HCEC 1CT (cell line): ENCODE data around the gene SH3PXD2B.
"Not testable (repeated sequence)": the region's sequence is repeated elsewhere in the genome, so short reads cannot be mapped to it uniquely, and the experiment has no call there.

ENCODE experiments used
- DNase-seq: peaks from one replicate; pipeline ENCODE4 v3.0.0-alpha.2; 2017

The SH3PXD2B gene

DNA sequence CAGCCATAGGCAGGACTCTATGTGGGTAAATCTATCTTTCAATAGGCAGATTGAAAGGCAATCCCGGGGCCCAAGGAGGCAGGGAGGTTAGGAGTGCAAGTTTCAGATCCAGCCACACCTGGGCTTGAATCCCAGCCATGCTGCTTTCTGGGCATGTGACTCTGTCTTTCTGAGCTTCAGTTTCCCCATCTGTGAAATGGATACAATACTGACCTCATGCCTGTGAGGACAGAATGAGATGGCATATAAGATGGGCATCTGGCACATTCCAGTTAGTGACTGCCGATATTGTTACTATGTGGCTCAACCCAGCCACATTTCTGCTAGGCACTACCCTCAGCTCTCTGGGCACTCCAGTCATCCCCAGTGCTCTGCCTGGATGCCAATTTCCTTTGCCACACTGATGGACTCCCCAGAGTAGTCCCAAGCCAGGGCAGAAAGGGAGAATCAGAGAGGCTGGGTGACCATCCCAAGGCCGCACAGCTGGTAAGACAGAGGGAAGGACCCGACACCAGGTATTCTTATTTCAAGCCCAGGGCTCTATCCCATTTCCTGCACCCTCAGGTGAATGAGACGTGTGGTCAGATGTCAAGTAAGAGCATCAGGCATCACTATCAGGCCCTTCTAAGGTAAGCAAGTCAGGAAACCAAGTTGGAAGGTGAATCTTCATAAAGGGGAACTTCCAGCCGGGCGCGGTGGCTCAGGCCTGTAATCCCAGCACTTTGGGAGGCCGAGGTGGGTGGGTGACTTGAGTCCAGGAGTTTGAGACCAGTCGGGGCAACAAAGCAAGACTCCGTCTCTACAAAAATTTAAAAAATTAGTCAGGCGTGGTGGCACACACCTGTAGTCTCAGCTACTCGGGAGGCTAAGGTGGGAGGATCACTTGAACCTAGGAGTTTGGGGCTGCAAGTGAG is 38.7 kb downstream of the SH3PXD2B start:
- no peak for DNase-seq

- DNase-seq: no peak
These were observed 39.6 kb downstream of the SH3PXD2B start for GRCh38 chr5:172414531-172415361.

- no peak for DNase-seq
These were observed 40.6 kb downstream of the SH3PXD2B start for GRCh38 chr5:172413601-172414171.

- DNase-seq: peak; percentile 69
These were observed 41.5 kb downstream of the SH3PXD2B start for GRCh38 chr5:172412724-172413286.

- DNase-seq: no peak
These were observed 42.7 kb downstream of the SH3PXD2B start for GRCh38 chr5:172411484-172412072.

GRCh38 chr5:172410662-172411483 is 43.5 kb downstream of the SH3PXD2B start:
- DNase-seq: no peak

- DNase-seq: peak; percentile 36
These were observed 44.2 kb downstream of the SH3PXD2B start for GRCh38 chr5:172410160-172410559.

DNA sequence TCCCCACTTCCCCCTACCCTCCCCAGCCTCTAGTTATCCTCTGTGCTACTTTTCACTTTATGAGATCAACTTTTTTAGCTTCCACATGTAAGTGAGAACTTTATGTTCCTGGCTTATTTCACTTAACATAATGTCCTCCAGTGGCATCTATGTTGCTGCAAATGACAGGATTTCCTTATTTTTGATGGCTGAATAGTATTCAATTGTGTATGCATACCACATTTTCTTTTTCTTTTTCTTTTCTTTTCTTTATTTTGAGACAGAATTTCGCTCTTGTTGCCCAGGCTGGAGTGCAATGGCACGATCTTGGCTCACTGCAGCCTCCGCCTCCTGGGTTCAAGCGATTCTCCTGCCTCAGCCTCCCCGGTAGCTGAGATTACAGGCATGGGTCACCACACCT is 44.8 kb downstream of the SH3PXD2B start:
- not testable (repeated sequence) for DNase-seq

DNA sequence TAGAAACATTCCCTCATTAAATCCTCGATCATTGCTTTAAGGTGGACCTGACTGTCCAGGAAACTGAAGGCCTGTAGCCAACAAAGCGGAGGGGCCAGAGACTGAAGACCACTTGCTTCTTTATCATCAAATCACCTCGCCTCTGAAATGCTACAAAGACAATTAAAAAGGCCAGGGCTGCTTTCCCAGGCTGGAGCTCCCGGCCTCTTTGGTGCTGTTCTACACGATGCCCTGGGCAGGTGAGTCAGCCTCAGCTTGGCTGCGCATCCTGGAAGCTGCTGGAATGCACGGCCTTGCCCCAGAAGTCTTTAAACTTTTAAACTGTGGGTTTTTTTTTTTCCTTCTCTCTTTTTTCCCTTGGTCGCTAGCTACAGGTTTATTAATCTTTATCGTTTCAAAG is 46.5 kb downstream of the SH3PXD2B start:
- DNase-seq: no peak

GRCh38 chr5:172407241-172407691 is 47.1 kb downstream of the SH3PXD2B start:
- DNase-seq: no peak

DNA sequence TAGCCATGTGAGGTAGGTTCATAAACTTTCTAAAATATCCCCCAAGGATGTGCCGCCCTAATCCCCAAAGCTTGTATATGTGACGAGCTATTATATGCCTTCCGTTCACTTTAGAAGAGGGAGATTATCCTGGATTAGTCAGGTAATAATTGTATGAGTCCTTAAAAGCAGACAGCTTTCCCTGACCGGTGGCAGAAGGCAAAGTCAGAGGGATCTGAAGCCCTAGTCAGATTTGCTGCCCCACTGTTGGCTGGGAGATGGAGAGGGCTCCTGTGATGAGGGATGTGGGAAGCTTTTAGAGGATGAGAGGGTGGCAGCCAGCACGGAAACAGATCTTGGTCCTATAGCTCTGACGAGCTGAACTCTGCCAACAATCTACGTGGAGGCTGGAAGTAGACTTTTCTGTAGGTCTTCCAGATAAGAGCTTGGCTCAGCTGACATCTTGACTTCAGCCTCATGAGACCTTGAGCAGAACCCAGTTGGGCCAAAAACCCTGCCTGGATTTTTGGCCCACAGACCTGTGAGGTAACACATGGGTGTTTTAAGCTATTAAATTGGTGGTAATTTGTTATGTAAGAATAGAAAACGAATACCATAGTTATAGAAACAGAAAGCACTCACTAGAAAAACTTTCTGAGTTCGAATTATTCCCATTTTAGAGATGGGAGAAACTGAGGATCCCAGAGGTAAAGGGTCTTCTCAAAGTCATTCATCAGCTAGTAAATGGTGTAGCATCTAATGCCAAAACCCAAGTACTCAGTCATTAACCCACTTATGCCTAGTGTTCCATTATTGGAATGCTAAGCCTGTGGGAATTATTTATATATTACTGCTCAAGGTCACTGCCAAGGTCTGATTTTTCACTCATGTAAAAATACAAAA is 48.9 kb downstream of the SH3PXD2B start:
- no peak for DNase-seq

DNA sequence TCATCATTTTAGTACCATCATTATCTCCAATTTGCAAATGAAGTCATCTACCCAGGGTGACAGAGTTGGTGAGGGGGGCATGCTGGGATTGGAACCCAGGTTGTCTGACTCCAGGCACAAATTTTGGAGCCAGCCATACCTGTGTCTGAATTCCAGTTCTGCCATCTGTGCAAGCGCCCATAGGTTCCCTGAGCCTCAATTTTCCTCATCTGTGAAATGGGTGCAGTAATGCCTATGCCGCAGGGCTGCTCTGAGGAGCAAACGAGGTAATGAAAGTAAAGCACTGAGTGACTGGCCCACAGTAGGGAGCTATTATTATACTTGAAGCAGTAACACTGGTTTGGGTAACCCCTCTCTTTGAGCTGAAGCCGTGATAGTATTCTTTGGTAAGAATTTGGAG is 49.6 kb downstream of the SH3PXD2B start:
- DNase-seq: no peak

DNA sequence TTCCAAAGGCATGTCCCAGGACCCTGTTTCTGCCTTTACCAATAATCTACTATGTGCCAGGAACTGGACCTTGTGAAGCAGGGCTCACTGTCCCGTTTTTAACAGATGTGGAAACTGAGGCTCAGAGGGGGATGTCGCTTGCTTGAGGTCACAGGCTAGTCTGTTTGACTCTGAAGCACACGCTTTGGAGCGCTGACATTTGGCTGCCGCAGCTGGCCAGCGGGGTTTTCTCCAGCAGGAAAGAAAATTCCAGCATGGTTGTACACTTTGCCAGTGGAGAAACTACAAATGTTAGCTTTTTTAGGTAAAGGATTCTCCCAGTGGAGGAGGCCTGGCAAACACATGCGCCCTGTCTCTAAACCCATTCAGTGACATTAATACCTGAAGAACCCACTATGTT is 50.5 kb downstream of the SH3PXD2B start:
- DNase-seq: no peak

DNA sequence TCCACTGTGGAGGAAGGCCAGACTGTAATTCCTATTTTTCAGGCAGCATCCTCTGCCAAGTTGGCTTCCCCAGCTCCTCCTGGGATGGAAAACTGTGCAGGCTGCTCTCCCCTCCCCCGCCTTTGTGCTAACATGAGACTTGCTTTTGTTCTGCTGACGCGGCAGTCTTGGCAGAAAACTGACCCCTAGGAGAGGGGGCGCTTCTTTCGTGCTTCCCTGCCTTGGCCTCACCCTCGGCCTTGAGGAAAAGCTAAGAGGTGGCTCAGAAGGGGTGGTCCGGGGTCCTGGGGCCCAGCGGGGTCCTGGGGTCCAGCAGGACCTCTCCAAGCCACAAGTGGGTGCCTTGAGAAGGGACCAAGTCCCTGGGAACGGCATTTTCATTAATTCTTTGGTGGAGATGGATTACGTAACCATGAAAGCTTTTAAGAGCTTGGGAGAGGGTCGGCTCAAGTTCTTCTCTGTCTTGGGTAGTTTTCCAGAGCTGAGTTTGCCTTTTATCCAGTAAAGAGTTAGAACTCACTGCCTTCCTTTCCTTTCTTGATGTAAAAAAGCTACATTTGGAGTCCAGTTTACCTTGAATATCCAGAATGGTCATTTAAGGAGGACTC is 51.0 kb downstream of the SH3PXD2B start:
- no peak for DNase-seq

DNA sequence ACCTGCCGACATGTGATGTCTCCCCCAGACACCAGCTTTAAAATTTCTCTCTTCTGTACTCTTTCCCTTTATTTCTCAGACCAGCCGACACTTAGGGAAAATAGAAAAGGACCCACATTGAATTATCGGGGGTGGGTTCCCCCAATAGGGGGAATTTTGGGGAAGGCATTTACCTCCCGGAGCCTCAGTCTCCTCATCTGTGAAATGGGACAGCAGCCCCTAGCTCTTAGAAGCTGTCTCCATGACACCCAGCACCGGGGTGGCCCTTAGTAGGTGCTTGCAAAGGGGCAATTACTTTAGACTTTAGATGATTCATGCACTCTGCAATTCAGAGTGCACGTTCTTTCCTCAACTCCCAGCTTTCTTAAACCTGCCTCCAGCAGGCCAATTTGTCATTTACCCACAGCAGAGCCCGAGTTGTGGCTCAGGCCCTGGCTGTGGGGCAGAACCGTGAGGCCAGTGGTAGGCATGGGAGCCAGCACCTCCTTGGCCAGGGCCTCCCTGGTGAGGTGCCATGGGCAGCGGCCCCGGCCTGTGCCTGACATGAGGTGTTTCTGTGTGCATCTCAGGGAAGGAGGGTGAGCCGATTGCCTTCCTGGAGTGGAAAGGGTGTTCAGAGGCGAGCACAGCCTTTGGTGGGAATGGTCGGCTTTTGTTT is 51.7 kb downstream of the SH3PXD2B start:
- no peak for DNase-seq

- DNase-seq: not testable (repeated sequence)
These were observed 52.3 kb downstream of the SH3PXD2B start for GRCh38 chr5:172402031-172402430.

- DNase-seq: no peak
These were observed 54.5 kb downstream of the SH3PXD2B start for GRCh38 chr5:172399826-172400225.

DNA sequence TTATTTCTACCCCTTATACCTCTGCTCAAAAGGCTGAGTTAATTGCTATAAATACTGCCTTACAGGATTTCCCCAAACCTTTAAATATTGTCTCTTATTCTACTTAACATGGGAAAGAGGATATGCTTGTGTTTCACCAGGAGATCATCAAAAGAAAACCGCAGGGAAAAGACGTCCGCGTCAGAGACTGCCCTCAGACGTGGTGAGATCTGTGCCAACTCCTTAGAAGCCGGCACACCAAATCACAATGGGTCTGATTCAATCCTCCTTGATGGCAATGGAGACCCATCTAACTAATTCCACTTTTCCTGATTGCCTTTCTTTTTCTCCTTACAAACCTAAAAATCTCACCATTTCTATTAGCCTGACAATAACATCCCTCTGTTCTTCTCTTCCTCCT is 55.0 kb downstream of the SH3PXD2B start:
- DNase-seq: no peak

- DNase-seq: not testable (repeated sequence)
These were observed 55.7 kb downstream of the SH3PXD2B start for GRCh38 chr5:172398645-172399044.

DNA sequence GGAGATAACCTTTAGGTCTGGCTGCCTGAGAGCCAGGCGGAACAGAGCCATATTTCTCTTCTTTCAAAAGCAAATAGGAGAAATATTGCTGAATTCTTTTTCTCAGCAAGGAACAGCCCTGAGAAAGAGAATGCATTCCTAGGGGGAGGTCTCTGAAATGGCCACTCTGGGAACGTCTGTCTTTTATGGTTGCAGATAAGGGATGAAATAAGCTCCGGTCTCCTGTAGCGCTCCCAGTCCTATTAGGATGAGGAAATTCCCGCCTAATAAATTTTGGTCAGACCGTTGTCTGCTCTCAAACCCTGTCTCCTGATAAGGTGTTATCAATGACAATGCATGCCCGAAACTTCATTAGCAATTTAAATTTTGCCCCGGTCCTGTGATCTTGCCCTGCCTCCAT is 57.3 kb downstream of the SH3PXD2B start:
- DNase-seq: not testable (repeated sequence)
